ENCODE measurements around the gene STIM1. TPM values are rescaled to one million over a fixed set of nuclear protein-coding genes. Genes with fewer than 3 reads are reported as not detected.
"Not testable (repeated sequence)": the region's sequence is repeated elsewhere in the genome, so short reads cannot be mapped to it uniquely, and the experiment has no call there.

STIM1 gene
- total RNA-seq, 2 experiments from 2014 or later: 62.9 to 68.5 TPM

GRCh38 chr11:3891751-3892150 lies 36.3 kb downstream of the STIM1 start:
- Mint-ChIP-seq H3K9me3 (no peaks in the 10 kb centered on the region), H3K4me3 (no peak overlapping the region), H3K36me3 (ENCODE audit: low read depth) (no peaks in the 10 kb centered on the region), H3K4me1 (ENCODE audit: low read depth) (peaks cover 51% of the 10 kb centered on the region), H3K27me3 (ENCODE audit: low read depth) (no peaks in the 10 kb centered on the region), H3K27ac (no peak overlapping the region)
- no peak for DNase-seq
- intact Hi-C loops (cut with micrococcal nuclease): no loop called here
- CTCF ChIA-PET: interaction anchor here (1.2 kb wide), 1 partner anchor 37 kb away, joined by 5 read pairs; the partner anchor contains the start of gene STIM1

- DNase-seq: no peak
- Mint-ChIP-seq H3K36me3 (ENCODE audit: low read depth) (no peaks in the 10 kb centered on the region), H3K9me3 (no peaks in the 10 kb centered on the region), H3K4me1 (ENCODE audit: low read depth) (peaks cover 46% of the 10 kb centered on the region), H3K4me3 (no peak overlapping the region), H3K27me3 (ENCODE audit: low read depth) (no peaks in the 10 kb centered on the region), H3K27ac (no peak overlapping the region)
- CTCF ChIA-PET: interaction anchor here (0.6 to 1.6 kb wide), 3 partner anchors 21 to 181 kb away, joined by 3 to 6 read pairs (median 5); partner anchors contain the start of gene STIM1
- intact Hi-C loops (cut with micrococcal nuclease): no loop called here
These were observed 36.7 kb downstream of the STIM1 start for GRCh38 chr11:3892156-3892555.

GRCh38 chr11:3893311-3893710 lies 37.8 kb downstream of the STIM1 start:
- Mint-ChIP-seq H3K4me3 (no peak overlapping the region), H3K27ac (no peak overlapping the region), H3K9me3 (no peaks in the 10 kb centered on the region), H3K4me1 (ENCODE audit: low read depth) (peaks cover 38% of the 10 kb centered on the region), H3K27me3 (ENCODE audit: low read depth) (no peaks in the 10 kb centered on the region), H3K36me3 (ENCODE audit: low read depth) (peaks cover 1% of the 10 kb centered on the region)
- DNase-seq: no peak
- CTCF ChIA-PET: interaction anchor here (0.7 to 1.6 kb wide), 2 partner anchors 153 to 180 kb away, joined by 3 to 6 read pairs; no protein-coding TSS in a partner anchor
- intact Hi-C loops (cut with micrococcal nuclease): no loop called here

- H3K27me3 Mint-ChIP-seq (ENCODE audit: low read depth): no peaks in the 10 kb centered on the region
These were observed 38.8 kb downstream of the STIM1 start for GRCh38 chr11:3894128-3894731.

DNA sequence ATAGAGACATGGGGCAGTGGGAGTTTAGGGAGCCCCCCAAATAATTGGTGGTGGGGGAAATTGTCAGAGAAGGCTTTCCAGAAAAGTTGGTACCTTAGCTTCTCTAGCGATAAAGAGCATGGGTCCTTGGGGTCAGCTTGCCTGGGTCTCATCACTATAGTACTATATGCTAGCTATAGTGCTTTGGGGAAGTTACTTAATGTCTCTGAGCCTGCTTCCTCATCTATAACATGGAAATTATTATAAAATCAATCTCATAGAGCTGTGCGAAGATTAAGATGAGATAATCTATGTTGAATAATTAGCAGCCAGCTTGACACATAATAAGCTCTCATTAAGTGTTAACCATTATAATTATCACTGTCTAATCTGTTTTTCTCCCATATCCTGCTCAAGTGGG lies 41.2 kb downstream of the STIM1 start:
- H3K27me3 Mint-ChIP-seq (ENCODE audit: low read depth): no peaks in the 10 kb centered on the region
- peaks cover 1% of the 10 kb centered on the region for H3K36me3 Mint-ChIP-seq (ENCODE audit: low read depth)
- no peaks in the 10 kb centered on the region for H3K9me3 Mint-ChIP-seq
- H3K27ac Mint-ChIP-seq: no peak overlapping the region
- intact Hi-C loops (cut with micrococcal nuclease): no loop called here
- DNase-seq: no peak
- H3K4me3 Mint-ChIP-seq: no peak overlapping the region
- peaks cover 43% of the 10 kb centered on the region for H3K4me1 Mint-ChIP-seq (ENCODE audit: low read depth)
- CTCF ChIA-PET: interaction anchor here (1.1 to 1.2 kb wide), 4 partner anchors 37 to 176 kb away, joined by 3 to 7 read pairs (median 4); no protein-coding TSS in a partner anchor

More at GRCh38 chr11:3894128-3894731, 38.8 kb downstream of the STIM1 start:
- CTCF ChIA-PET: interaction anchor here (0.7 to 1.6 kb wide), 4 partner anchors 45 to 179 kb away, joined by 3 to 8 read pairs (median 5); no protein-coding TSS in a partner anchor
- Mint-ChIP-seq H3K36me3 (ENCODE audit: low read depth) (peaks cover 1% of the 10 kb centered on the region), H3K9me3 (no peaks in the 10 kb centered on the region), H3K4me3 (no peak overlapping the region), H3K4me1 (ENCODE audit: low read depth) (peaks cover 32% of the 10 kb centered on the region), H3K27ac (peak overlapping the region; percentile 78)
- intact Hi-C loops (cut with micrococcal nuclease): no loop called here
- peak; percentile 36 for DNase-seq

DNA sequence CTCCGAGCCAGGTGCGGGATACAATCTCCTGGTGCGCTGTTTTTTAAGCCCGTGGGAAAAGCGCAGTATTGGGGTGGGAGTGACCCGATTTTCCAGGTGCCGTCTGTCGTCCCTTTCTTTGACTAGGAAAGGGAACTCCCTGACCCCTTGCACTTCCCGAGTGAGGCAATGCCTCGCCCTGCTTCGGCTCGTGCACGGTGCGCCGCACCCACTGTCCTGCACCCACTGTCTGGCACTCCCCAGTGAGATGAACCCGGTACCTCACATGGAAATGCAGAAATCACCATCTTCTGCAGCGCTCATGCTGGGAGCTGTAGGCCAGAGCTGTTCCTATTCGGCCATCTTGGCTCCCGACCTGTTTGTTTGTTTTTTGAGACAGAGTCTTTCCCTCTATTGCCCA lies 44.8 kb downstream of the STIM1 start:
- H3K36me3 Mint-ChIP-seq (ENCODE audit: low read depth); H3K4me3 Mint-ChIP-seq; intact Hi-C loops (cut with micrococcal nuclease); CTCF ChIA-PET; H3K9me3 Mint-ChIP-seq; H3K27me3 Mint-ChIP-seq (ENCODE audit: low read depth); DNase-seq; H3K27ac Mint-ChIP-seq: not testable (repeated sequence)
- peaks cover 52% of the 10 kb centered on the region for H3K4me1 Mint-ChIP-seq (ENCODE audit: low read depth)

- CTCF ChIA-PET: interaction anchor here (0.7 to 1.3 kb wide), 3 partner anchors 10 to 172 kb away, joined by 3 to 5 read pairs (median 4); partner anchors contain the start of gene STIM1
- Mint-ChIP-seq H3K27me3 (ENCODE audit: low read depth) (no peaks in the 10 kb centered on the region), H3K4me1 (ENCODE audit: low read depth) (peaks cover 62% of the 10 kb centered on the region), H3K9me3 (no peaks in the 10 kb centered on the region), H3K4me3 (no peak overlapping the region), H3K36me3 (ENCODE audit: low read depth) (peaks cover 1% of the 10 kb centered on the region), H3K27ac (no peak overlapping the region)
- DNase-seq: no peak
- intact Hi-C loops (cut with micrococcal nuclease): no loop called here
These were observed 46.0 kb downstream of the STIM1 start for GRCh38 chr11:3901249-3902025.

DNA sequence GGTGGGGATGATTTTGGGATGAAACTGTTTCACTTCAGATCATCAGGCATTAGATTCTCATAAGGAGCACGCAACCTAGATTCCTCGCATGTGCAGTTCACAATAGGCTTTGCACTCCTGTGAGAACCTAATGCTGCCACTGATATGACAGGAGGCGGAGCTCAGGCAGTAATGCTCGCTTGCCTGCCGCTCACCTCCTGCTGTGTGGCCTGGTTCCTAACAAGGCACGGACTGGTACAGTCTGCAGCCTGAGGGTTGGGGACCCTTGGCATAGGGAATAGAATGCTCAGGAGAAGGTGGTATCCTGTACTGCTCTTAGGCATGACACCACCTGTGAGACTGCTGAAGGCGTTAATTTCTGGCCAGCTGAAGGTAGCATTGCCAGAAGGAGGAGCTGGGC lies 47.0 kb downstream of the STIM1 start:
- CTCF ChIA-PET: interaction anchor here (0.6 to 2.5 kb wide), 3 partner anchors 48 to 1724 kb away, joined by 4 to 10 read pairs (median 6); partner anchors contain the start of gene STIM1
- Mint-ChIP-seq H3K27ac (no peak overlapping the region), H3K9me3 (no peaks in the 10 kb centered on the region), H3K36me3 (ENCODE audit: low read depth) (peaks cover under 1% of the 10 kb centered on the region), H3K4me1 (ENCODE audit: low read depth) (peaks cover 72% of the 10 kb centered on the region), H3K27me3 (ENCODE audit: low read depth) (no peaks in the 10 kb centered on the region), H3K4me3 (no peak overlapping the region)
- no peak for DNase-seq
- intact Hi-C loops (cut with micrococcal nuclease): no loop called here

- no peaks in the 10 kb centered on the region for H3K9me3 Mint-ChIP-seq
- CTCF ChIA-PET: interaction anchor here (0.5 to 2.5 kb wide), 4 partner anchors 49 to 170 kb away, joined by 4 to 10 read pairs (median 6); partner anchors contain the start of gene STIM1
- peaks cover 77% of the 10 kb centered on the region for H3K4me1 Mint-ChIP-seq (ENCODE audit: low read depth)
- no peaks in the 10 kb centered on the region for H3K27me3 Mint-ChIP-seq (ENCODE audit: low read depth)
- peak overlapping the region; percentile 12 for H3K27ac Mint-ChIP-seq
- no peaks in the 10 kb centered on the region for H3K36me3 Mint-ChIP-seq (ENCODE audit: low read depth)
- H3K4me3 Mint-ChIP-seq: no peak overlapping the region
- intact Hi-C loops (cut with micrococcal nuclease): no loop called here
- DNase-seq: no peak
These were observed 47.9 kb downstream of the STIM1 start for GRCh38 chr11:3903207-3903896.

DNA sequence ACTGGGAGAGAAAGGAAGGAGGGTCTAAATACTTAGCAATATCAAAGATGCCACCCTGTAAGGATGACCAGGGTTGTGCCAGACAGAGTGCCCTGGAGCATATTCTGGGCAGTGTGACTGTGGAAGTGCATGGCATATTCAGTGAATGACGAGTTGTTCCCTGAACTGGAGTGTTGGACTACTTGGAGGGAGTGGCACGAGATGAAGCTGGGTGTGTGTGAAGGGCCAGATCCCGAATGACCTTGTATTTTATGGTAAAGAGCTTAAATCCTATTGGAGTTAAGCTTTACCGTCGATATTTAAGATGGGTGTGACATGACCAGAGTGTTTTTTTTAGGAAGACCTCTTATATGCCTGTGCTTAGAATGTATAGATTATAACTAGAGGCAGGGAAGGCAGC lies 48.8 kb downstream of the STIM1 start:
- Mint-ChIP-seq H3K27ac (peak overlapping the region; percentile 66), H3K4me3 (no peak overlapping the region), H3K36me3 (ENCODE audit: low read depth) (no peaks in the 10 kb centered on the region), H3K4me1 (ENCODE audit: low read depth) (peaks cover 80% of the 10 kb centered on the region), H3K27me3 (ENCODE audit: low read depth) (no peaks in the 10 kb centered on the region), H3K9me3 (no peaks in the 10 kb centered on the region)
- intact Hi-C loops (cut with micrococcal nuclease): loop anchor here (2.0 kb wide), 2 partner anchors 21 to 51 kb away; no protein-coding TSS in a partner anchor
- CTCF ChIA-PET: interaction anchor here (0.6 to 2.5 kb wide), 4 partner anchors 26 to 169 kb away, joined by 3 to 10 read pairs (median 5); partner anchors contain the start of gene STIM1
- DNase-seq: no peak

DNA sequence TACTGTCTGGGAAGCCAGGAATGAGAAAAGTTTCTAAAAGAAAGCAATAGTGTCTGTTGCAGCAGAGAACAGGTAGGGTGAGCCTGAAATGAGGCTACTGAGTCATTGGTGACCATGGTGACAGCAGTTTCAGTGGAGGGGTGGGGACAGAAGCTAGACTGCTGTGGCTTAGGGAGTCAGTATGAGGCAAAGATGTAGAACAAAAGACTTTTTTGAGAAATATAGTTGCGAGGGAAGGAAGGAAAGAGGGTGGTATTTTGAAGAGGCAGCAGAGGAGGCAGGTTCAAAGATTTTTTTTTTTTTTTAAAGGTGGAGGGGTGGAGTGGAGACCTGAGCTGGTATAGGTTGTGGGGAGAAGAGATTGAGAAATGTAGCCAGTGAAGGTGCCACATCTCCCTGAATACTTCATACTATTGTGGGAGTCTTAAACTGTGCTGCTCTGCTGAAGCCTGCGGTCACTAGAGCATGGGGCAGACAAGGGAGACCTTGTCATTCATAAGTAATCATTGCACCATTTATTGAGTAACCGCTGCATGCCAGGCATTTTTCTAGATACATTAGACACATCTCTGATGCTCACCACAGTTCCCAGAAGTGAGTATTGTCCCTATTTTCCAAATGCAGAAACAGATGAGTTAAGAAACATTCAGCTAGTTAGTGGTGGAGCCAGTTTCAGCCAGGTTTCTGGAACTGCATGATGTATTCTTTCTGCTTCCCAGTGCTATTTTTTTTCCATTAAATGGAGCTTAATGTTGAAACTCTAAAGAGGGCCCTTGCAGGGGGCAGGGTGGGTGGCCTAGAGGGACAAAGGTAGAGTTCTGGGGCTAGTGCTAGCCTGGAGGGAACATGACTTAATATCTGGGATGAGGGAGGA lies 49.9 kb downstream of the STIM1 start:
- H3K4me3 Mint-ChIP-seq: peak overlapping the region; percentile 5
- peak overlapping the region; percentile 66 for H3K27ac Mint-ChIP-seq
- no peaks in the 10 kb centered on the region for H3K9me3 Mint-ChIP-seq
- H3K27me3 Mint-ChIP-seq (ENCODE audit: low read depth): no peaks in the 10 kb centered on the region
- DNase-seq: peak; percentile 89
- H3K36me3 Mint-ChIP-seq (ENCODE audit: low read depth): no peaks in the 10 kb centered on the region
- intact Hi-C loops (cut with micrococcal nuclease): loop anchor here (1.0 to 2.0 kb wide), 6 partner anchors 15 to 64 kb away; partner anchors contain the start of gene STIM1
- CTCF ChIA-PET: interaction anchor here (0.6 to 2.6 kb wide), 11 partner anchors 10 to 168 kb away, joined by 3 to 11 read pairs (median 3); partner anchors contain the start of gene STIM1
- peaks cover 80% of the 10 kb centered on the region for H3K4me1 Mint-ChIP-seq (ENCODE audit: low read depth)

Data from activated naive CD4-positive, alpha-beta T cell treated with anti-CD3 and anti-CD28 coated beads for 36 hours (primary cell).